Measurements from ENCODE around the gene SPI1. TPM values are rescaled to one million over a fixed set of nuclear protein-coding genes. Genes with fewer than 3 reads are reported as not detected.

SPI1 gene
- total RNA-seq, 5 donors from 2014 or later (not counting 1 experiment from before 2014, with no cell fraction given), result 1.8 to 5.8 (median 2.1) TPM

- no peaks in the 10 kb centered on the region for H3K27me3 Mint-ChIP-seq
- H3K4me3 ChIP-seq (ENCODE audit: control insufficient read depth in 1 of 2, extremely low read depth in 1 of 2, low read length in 1 of 2), result no peak overlapping the region
- DNase-seq (no peak), ATAC-seq (replicated peaks in 1 of 4) (no peak)
- H3K9me3 Mint-ChIP-seq, result no peaks in the 10 kb centered on the region
- peaks cover 0 to 27% of the 10 kb centered on the region in 2 experiments for H3K27me3 ChIP-seq (replicated peaks in 1 of 2; ENCODE audit: control insufficient read depth in 2 of 2, extremely low read depth in 1 of 2, insufficient read depth in 2 of 2, low read length in 1 of 2)
- H3K36me3 Mint-ChIP-seq, result no peaks in the 10 kb centered on the region
- H3K4me1 ChIP-seq (ENCODE audit: control insufficient read depth in 1 of 2, extremely low read depth in 1 of 2, insufficient read depth in 2 of 2, low read length in 2 of 2), result no peaks in the 10 kb centered on the region
- no peak overlapping the region for H3K27ac Mint-ChIP-seq
- H3K4me3 Mint-ChIP-seq, result no peak overlapping the region
- 78% methylated on average over 2 of the region's 8 CpGs for WGBS (ENCODE audit: insufficient coverage)
- no peaks in the 10 kb centered on the region for H3K4me1 Mint-ChIP-seq
- H3K36me3 ChIP-seq (ENCODE audit: control insufficient read depth in 2 of 2, extremely low read depth in 1 of 2, insufficient read depth in 1 of 2, low read length in 1 of 2), result no peaks in the 10 kb centered on the region
- no peaks in the 10 kb centered on the region for H3K9me3 ChIP-seq
- H3K27ac ChIP-seq (ENCODE audit: low read length), result no peak overlapping the region
- CTCF ChIA-PET, result interaction anchor here in 1 of 2 donors (0.6 kb wide), 1 partner anchor 70 kb away, joined by 3 read pairs; no protein-coding TSS in a partner anchor
- POLR2A ChIA-PET, result interaction anchor here in 1 of 2 donors (0.6 kb wide), 1 partner anchor 486 kb away, joined by 3 read pairs; no protein-coding TSS in a partner anchor
Measured at GRCh38 chr11:47348859-47349258, 29.5 kb downstream of the SPI1 start.

DNA sequence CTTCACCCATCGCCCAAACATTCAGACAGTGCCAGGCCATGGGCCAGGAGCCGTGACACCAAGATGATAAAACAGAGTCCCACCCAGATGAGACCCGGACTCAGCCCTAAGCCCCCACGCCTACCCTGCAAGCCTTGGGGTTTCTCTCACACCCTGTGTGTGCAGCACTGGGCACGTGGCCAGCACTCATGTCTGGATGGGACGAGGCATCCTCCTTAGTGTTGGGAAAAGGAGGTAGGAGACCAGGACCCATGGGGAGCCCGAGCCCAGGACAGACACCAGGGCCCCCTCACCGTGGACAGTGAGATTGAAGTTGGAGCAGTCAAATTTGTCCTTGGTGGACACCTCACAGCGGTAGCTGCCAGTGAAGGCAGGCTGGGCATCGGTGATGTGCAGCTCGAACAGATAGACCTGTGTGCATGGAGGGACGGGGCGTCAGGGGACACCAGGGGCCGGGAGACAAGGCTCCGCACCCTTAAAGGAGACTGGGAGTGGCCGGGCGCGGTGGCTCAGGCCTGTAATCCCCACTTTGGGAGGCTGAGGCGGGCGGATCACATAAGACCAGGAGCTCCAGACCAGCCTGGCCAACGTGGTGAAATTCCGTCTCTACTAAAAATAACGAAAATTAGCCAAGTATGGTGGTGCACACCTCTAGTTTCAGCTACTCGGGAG lies 30.1 kb downstream of the SPI1 start:
- ChIA-PET CTCF (interaction anchor here in 1 of 2 donors (0.6 kb wide), 2 partner anchors 24 to 69 kb away, joined by 3 read pairs; no protein-coding TSS in a partner anchor), POLR2A (interaction anchor here in 1 of 2 donors (0.6 kb wide), 1 partner anchor 485 kb away, joined by 3 read pairs; no protein-coding TSS in a partner anchor)
- no peak for DNase-seq

GRCh38 chr11:47347137-47347536 lies 31.2 kb downstream of the SPI1 start:
- no peak for ATAC-seq (replicated peaks in 1 of 4)
- H3K36me3 ChIP-seq (ENCODE audit: control insufficient read depth in 2 of 2, extremely low read depth in 1 of 2, insufficient read depth in 1 of 2, low read length in 1 of 2), result no peaks in the 10 kb centered on the region
- no CpG with 5 or more reads among the region's 5 CpGs for WGBS (ENCODE audit: insufficient coverage)
- H3K9me3 ChIP-seq, result no peaks in the 10 kb centered on the region
- H3K27me3 Mint-ChIP-seq, result no peaks in the 10 kb centered on the region
- H3K9me3 Mint-ChIP-seq, result no peaks in the 10 kb centered on the region
- no peaks in the 10 kb centered on the region for H3K4me1 ChIP-seq (ENCODE audit: control insufficient read depth in 1 of 2, extremely low read depth in 1 of 2, insufficient read depth in 2 of 2, low read length in 2 of 2)
- H3K27ac ChIP-seq (ENCODE audit: low read length), result no peak overlapping the region
- peaks cover 0 to 19% of the 10 kb centered on the region in 2 experiments for H3K27me3 ChIP-seq (replicated peaks in 1 of 2; ENCODE audit: control insufficient read depth in 2 of 2, extremely low read depth in 1 of 2, insufficient read depth in 2 of 2, low read length in 1 of 2)
- H3K4me1 Mint-ChIP-seq, result no peaks in the 10 kb centered on the region
- H3K27ac Mint-ChIP-seq, result no peak overlapping the region
- ChIA-PET POLR2A (interaction anchor here in 1 of 2 donors (0.7 kb wide), 1 partner anchor 104 kb away, joined by 3 read pairs; no protein-coding TSS in a partner anchor), CTCF (interaction anchor here in 1 of 2 donors (0.6 to 1.8 kb wide), 2 partner anchors 16 to 27 kb away, joined by 3 to 4 read pairs; no protein-coding TSS in a partner anchor)
- no peak overlapping the region for H3K4me3 Mint-ChIP-seq
- H3K36me3 Mint-ChIP-seq, result no peaks in the 10 kb centered on the region
- no peak for DNase-seq
- H3K4me3 ChIP-seq (ENCODE audit: control insufficient read depth in 1 of 2, extremely low read depth in 1 of 2, low read length in 1 of 2), result no peak overlapping the region

More for the DNA sequence above, 30.1 kb downstream of the SPI1 start:
- Mint-ChIP-seq H3K27ac (no peak overlapping the region), H3K9me3 (no peaks in the 10 kb centered on the region), H3K36me3 (no peaks in the 10 kb centered on the region), H3K27me3 (no peaks in the 10 kb centered on the region), H3K4me3 (no peak overlapping the region), H3K4me1 (no peaks in the 10 kb centered on the region)
- Histone ChIP-seq H3K36me3 (ENCODE audit: control insufficient read depth in 2 of 2, extremely low read depth in 1 of 2, insufficient read depth in 1 of 2, low read length in 1 of 2) (no peaks in the 10 kb centered on the region), H3K4me3 (ENCODE audit: control insufficient read depth in 1 of 2, extremely low read depth in 1 of 2, low read length in 1 of 2) (no peak overlapping the region), H3K27me3 (replicated peaks in 1 of 2; ENCODE audit: control insufficient read depth in 2 of 2, extremely low read depth in 1 of 2, insufficient read depth in 2 of 2, low read length in 1 of 2) (peaks cover 0 to 27% of the 10 kb centered on the region in 2 experiments), H3K27ac (ENCODE audit: low read length) (no peak overlapping the region), H3K9me3 (no peaks in the 10 kb centered on the region), H3K4me1 (ENCODE audit: control insufficient read depth in 1 of 2, extremely low read depth in 1 of 2, insufficient read depth in 2 of 2, low read length in 2 of 2) (no peaks in the 10 kb centered on the region)
- WGBS (ENCODE audit: insufficient coverage), result 84% methylated on average over 18 of the region's 24 CpGs
- ATAC-seq (replicated peaks in 1 of 4), result no peak

DNA sequence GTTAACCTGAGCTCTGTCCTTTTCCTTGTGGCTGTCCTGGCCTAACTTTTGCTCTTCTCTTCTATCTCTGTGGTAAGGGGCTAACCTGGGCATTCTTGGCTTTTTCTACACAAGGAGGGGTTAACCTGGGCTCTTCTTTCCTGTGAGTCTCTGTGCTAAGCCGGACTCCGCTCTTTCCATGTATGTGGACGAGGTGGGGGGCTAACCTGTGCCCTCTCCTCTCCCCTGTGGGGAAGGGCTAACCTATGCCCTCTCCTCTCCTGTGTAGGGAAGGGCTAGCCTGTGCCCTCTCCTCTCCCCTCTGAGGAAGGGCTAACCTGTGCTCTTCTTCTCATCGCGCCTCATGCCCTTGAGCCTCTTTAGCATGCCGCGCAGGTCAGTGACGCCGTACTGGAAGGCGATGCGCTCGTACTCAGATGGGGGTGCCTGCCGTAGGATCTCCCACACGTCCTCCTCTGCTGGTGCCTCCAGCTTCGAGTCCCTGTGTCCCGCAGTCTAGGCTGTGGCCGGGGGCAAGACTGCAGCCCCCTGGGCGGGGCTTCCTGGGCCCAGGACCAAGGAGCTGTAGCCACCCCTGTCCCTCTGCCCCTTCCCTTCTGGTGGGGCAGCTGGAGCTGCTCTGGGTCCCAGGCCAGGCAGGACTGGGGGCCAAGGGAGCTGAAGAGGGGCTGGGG lies 32.3 kb downstream of the SPI1 start:
- ATAC-seq (replicated peaks in 1 of 4) (no peak), DNase-seq (no peak)
- Histone ChIP-seq H3K4me3 (ENCODE audit: control insufficient read depth in 1 of 2, extremely low read depth in 1 of 2, low read length in 1 of 2) (no peak overlapping the region), H3K9me3 (no peaks in the 10 kb centered on the region), H3K27me3 (replicated peaks in 1 of 2; ENCODE audit: control insufficient read depth in 2 of 2, extremely low read depth in 1 of 2, insufficient read depth in 2 of 2, low read length in 1 of 2) (peaks cover 0 to 17% of the 10 kb centered on the region in 2 experiments), H3K36me3 (ENCODE audit: control insufficient read depth in 2 of 2, extremely low read depth in 1 of 2, insufficient read depth in 1 of 2, low read length in 1 of 2) (no peaks in the 10 kb centered on the region), H3K27ac (ENCODE audit: low read length) (no peak overlapping the region), H3K4me1 (ENCODE audit: control insufficient read depth in 1 of 2, extremely low read depth in 1 of 2, insufficient read depth in 2 of 2, low read length in 2 of 2) (no peaks in the 10 kb centered on the region)
- H3K36me3 Mint-ChIP-seq, result no peaks in the 10 kb centered on the region
- ChIA-PET POLR2A (no interaction called here), CTCF (interaction anchor here in 1 of 2 donors (0.6 to 1.8 kb wide), 2 partner anchors 28 to 507 kb away, joined by 3 to 6 read pairs; no protein-coding TSS in a partner anchor)
- no peaks in the 10 kb centered on the region for H3K4me1 Mint-ChIP-seq
- no peaks in the 10 kb centered on the region for H3K27me3 Mint-ChIP-seq
- no peak overlapping the region for H3K4me3 Mint-ChIP-seq
- 91% methylated on average over 14 of the region's 18 CpGs for WGBS (ENCODE audit: insufficient coverage)
- H3K27ac Mint-ChIP-seq, result no peak overlapping the region
- H3K9me3 Mint-ChIP-seq, result no peaks in the 10 kb centered on the region

DNA sequence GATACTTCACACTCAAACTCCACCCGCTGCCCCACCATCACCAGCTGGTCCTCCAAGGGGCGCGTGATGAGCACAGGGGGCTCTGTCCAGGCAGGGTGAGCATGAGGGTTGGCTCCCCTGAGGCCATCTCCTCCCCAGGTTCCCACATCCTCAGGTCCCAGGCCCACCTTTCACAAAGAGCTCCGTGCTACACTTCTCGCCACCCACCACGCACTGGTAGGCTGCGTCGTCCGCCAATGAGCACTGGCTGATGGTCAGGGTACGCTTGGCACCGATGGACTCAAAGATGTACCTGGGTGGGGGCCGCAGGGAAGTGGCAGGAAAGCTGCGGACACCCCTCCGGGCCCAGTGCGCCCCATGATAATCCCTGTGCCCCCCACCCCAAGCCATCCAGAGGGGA lies 35.5 kb downstream of the SPI1 start:
- POLR2A ChIA-PET, result no interaction called here
- H3K4me3 ChIP-seq (ENCODE audit: control insufficient read depth in 1 of 2, extremely low read depth in 1 of 2, low read length in 1 of 2), result no peak overlapping the region
- Mint-ChIP-seq H3K36me3 (no peaks in the 10 kb centered on the region), H3K9me3 (no peaks in the 10 kb centered on the region), H3K4me3 (no peak overlapping the region), H3K4me1 (no peaks in the 10 kb centered on the region), H3K27me3 (no peaks in the 10 kb centered on the region), H3K27ac (no peak overlapping the region)
- no peak overlapping the region for H3K27ac ChIP-seq (ENCODE audit: low read length)
- no peak for DNase-seq
- no peaks in the 10 kb centered on the region for H3K36me3 ChIP-seq (ENCODE audit: control insufficient read depth in 2 of 2, extremely low read depth in 1 of 2, insufficient read depth in 1 of 2, low read length in 1 of 2)
- ATAC-seq (replicated peaks in 1 of 4), result no peak
- no peaks in the 10 kb centered on the region for H3K9me3 ChIP-seq
- CTCF ChIA-PET, result no interaction called here
- peaks cover 0 to 7% of the 10 kb centered on the region in 2 experiments for H3K27me3 ChIP-seq (replicated peaks in 1 of 2; ENCODE audit: control insufficient read depth in 2 of 2, extremely low read depth in 1 of 2, insufficient read depth in 2 of 2, low read length in 1 of 2)
- no peaks in the 10 kb centered on the region for H3K4me1 ChIP-seq (ENCODE audit: control insufficient read depth in 1 of 2, extremely low read depth in 1 of 2, insufficient read depth in 2 of 2, low read length in 2 of 2)
- 96% methylated on average over 11 of the region's 15 CpGs for WGBS (ENCODE audit: insufficient coverage)

DNA sequence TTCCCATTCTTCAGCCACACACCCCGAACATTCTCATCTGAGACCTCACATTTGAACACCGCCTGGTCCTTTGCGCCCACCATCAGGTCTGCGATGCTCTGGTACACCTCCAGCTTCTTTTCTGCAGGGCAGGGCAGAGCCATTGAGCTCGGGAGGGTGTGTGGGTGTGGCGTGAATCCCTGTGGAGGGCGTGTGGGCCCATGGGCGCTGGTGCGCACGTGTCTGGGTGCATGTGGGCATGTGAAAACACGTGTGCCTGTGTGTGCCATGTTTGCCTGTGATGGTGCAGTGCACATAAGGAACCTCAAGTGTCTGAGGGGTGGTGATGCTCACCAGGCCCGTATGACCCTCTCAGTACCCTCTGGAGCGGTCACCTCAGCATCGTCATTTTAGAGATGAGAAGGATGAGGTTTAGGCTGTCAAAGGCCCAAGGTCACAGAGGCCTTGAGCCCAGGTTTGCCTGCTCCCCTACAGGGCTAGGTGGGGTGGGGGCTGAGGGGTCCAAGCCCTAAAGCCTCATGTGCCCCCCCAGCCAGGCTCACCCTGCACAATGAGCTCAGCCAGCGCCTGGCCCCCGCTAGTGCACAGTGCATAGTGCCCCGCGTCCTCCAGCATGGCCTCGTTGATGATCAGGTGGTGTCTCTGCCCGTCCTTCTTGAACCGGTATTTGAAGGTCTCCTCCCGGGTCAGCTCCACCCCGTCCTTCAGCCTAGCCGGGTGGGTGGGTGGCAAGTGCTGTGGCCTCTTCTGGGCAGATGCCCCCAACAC lies 36.1 kb downstream of the SPI1 start:
- Histone ChIP-seq H3K27ac (ENCODE audit: low read length) (no peak overlapping the region), H3K4me3 (ENCODE audit: control insufficient read depth in 1 of 2, extremely low read depth in 1 of 2, low read length in 1 of 2) (no peak overlapping the region), H3K27me3 (replicated peaks in 1 of 2; ENCODE audit: control insufficient read depth in 2 of 2, extremely low read depth in 1 of 2, insufficient read depth in 2 of 2, low read length in 1 of 2) (peaks cover 0 to 6% of the 10 kb centered on the region in 2 experiments), H3K36me3 (ENCODE audit: control insufficient read depth in 2 of 2, extremely low read depth in 1 of 2, insufficient read depth in 1 of 2, low read length in 1 of 2) (no peaks in the 10 kb centered on the region), H3K4me1 (ENCODE audit: control insufficient read depth in 1 of 2, extremely low read depth in 1 of 2, insufficient read depth in 2 of 2, low read length in 2 of 2) (no peaks in the 10 kb centered on the region), H3K9me3 (no peaks in the 10 kb centered on the region)
- Mint-ChIP-seq H3K36me3 (no peaks in the 10 kb centered on the region), H3K27me3 (no peaks in the 10 kb centered on the region), H3K4me3 (no peak overlapping the region), H3K4me1 (no peaks in the 10 kb centered on the region), H3K9me3 (no peaks in the 10 kb centered on the region), H3K27ac (no peak overlapping the region)
- POLR2A ChIA-PET, result interaction anchor here in 1 of 2 donors (0.5 kb wide), 1 partner anchor 694 kb away, joined by 8 read pairs; no protein-coding TSS in a partner anchor
- ATAC-seq (replicated peaks in 1 of 4) (no peak), DNase-seq (no peak)
- WGBS (ENCODE audit: insufficient coverage), result 86% methylated on average over 16 of the region's 24 CpGs
- CTCF ChIA-PET, result no interaction called here

Data from T-cell (primary cell).